ENCODE measurements around the gene RPA3. TPM values are rescaled to one million over a fixed set of nuclear protein-coding genes. Genes with fewer than 3 reads are reported as not detected.

Gene RPA3
- total RNA-seq, 1 experiment from 2014 or later: 108 TPM

- H3K56ac ChIP-seq (ENCODE audit: insufficient read length, low read depth, low read length): no peak overlapping the region
- H3K9me3 Mint-ChIP-seq: no peaks in the 10 kb centered on the region
- H2BK15ac ChIP-seq (ENCODE audit: low read depth, low read length): no peak overlapping the region
- no peaks in the 10 kb centered on the region for H3K9me3 ChIP-seq (ENCODE audit: control insufficient read depth, low read depth, low read length)
- no peak overlapping the region for H3K27ac ChIP-seq (ENCODE audit: insufficient read length, low read depth, low read length)
- no peak overlapping the region for H3K9ac ChIP-seq (ENCODE audit: extremely low read depth, insufficient read length, low read length)
- H4K8ac ChIP-seq (replicated peaks; ENCODE audit: insufficient read length, low read depth, low read length): no peak overlapping the region
- H3K27me3 Mint-ChIP-seq (ENCODE audit: low read depth): no peaks in the 10 kb centered on the region
- no peaks in the 10 kb centered on the region for H3K4me1 ChIP-seq (ENCODE audit: insufficient read depth, low read length)
- no peaks in the 10 kb centered on the region for H3K36me3 Mint-ChIP-seq (ENCODE audit: insufficient read depth in 1 of 3, low read depth in 3 of 3)
- H4K91ac ChIP-seq (ENCODE audit: insufficient read length, low read depth, low read length): no peak overlapping the region
- H3K4me2 ChIP-seq (ENCODE audit: insufficient read depth, insufficient read length, low read length): no peak overlapping the region
- no peak overlapping the region for H3T11ph ChIP-seq (ENCODE audit: low read length)
- no peak overlapping the region for H4K5ac ChIP-seq (ENCODE audit: insufficient read length, low read depth, low read length)
- no peak overlapping the region for H3K23ac ChIP-seq (ENCODE audit: insufficient read length, low read depth, low read length)
- no peak overlapping the region for H3K18ac ChIP-seq (ENCODE audit: insufficient read length, low read depth, low read length)
- no peaks in the 10 kb centered on the region for H3K79me2 ChIP-seq (ENCODE audit: insufficient read depth, low read length)
- no peak overlapping the region for H2AFZ ChIP-seq (ENCODE audit: low read length)
- TF ChIP-seq CTCF (conservative IDR thresholded peaks at IDR 0.05): no peak
- no peak for DNase-seq
- H3K27me3 ChIP-seq (ENCODE audit: insufficient read depth, low read length): no peaks in the 10 kb centered on the region
- no peak overlapping the region for H2BK120ac ChIP-seq (ENCODE audit: low read depth, low read length, poor library complexity, severe bottlenecking)
- H2AK5ac ChIP-seq (ENCODE audit: insufficient read length, low read length): no peak overlapping the region
- H3K4me1 Mint-ChIP-seq: peaks cover 0 to 5% of the 10 kb centered on the region in 2 experiments; a peak in 3 of 4 replicates
- no peak overlapping the region for H3K14ac ChIP-seq (ENCODE audit: insufficient read depth, low read length)
- no peak overlapping the region for H2BK5ac ChIP-seq (ENCODE audit: insufficient read length, low read length)
- H2BK20ac ChIP-seq (ENCODE audit: low read depth, low read length, poor library complexity, severe bottlenecking): no peak overlapping the region
- no peak overlapping the region for H3K27ac Mint-ChIP-seq
- H3K23me2 ChIP-seq (ENCODE audit: insufficient read length, low read depth, low read length, poor library complexity, severe bottlenecking): no peaks in the 10 kb centered on the region
- H2BK12ac ChIP-seq (ENCODE audit: insufficient read length, low read depth, low read length): no peak overlapping the region
- no peaks in the 10 kb centered on the region for H3K79me1 ChIP-seq (ENCODE audit: insufficient read depth, low read depth, low read length, poor library complexity, severe bottlenecking)
- H4K20me1 ChIP-seq (ENCODE audit: control insufficient read depth, insufficient read depth, insufficient read length): no peaks in the 10 kb centered on the region
- no peak overlapping the region for H3K4me3 Mint-ChIP-seq
- no peak overlapping the region for H3K4ac ChIP-seq (ENCODE audit: low read depth, low read length)
Measured at GRCh38 chr7:7765422-7765821, 47.0 kb upstream of the RPA3 start.
